Measurements from ENCODE around the gene C12orf50. TPM values are rescaled to one million over a fixed set of nuclear protein-coding genes. Genes with fewer than 3 reads are reported as not detected.
"Not testable (repeated sequence)": the region's sequence is repeated elsewhere in the genome, so short reads cannot be mapped to it uniquely, and the experiment has no call there.

Gene C12orf50
- total and polyA plus RNA-seq, 2 experiments from 2014 or later: 0.03 TPM; not detected in 1

DNA sequence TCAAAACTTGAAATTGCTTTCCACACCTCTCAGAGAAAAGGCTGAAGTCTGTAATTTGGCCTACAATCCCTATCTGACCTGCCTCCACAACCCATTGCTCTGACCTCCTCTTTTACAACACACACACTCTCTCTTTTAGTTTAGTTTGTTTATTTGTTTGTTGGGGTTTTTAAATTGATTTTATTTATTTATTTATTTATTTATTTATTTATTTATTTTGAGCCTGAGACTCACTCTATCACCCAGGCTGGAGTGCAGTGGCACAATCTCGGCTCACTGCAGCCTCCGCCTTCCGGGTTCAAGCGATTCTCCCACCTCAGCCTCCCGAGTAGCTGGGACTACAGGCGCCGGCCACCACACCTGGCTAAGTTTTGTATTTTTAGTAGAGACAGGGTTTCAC is 75.2 kb downstream of the C12orf50 start:
- H3K4me3 ChIP-seq; H3K27me3 Mint-ChIP-seq (ENCODE audit: insufficient read depth, low read depth, poor library complexity); H4K20me1 ChIP-seq (replicated peaks; ENCODE audit: insufficient read depth); H3K79me2 ChIP-seq (replicated peaks; ENCODE audit: insufficient read depth); H3K27ac Mint-ChIP-seq; H3K4me1 Mint-ChIP-seq; H3K36me3 Mint-ChIP-seq (ENCODE audit: low read depth); H3K4me2 ChIP-seq; H3K9me3 Mint-ChIP-seq; H3F3A ChIP-seq (replicated peaks; ENCODE audit: low read depth); ATAC-seq; H3K27me3 ChIP-seq (ENCODE audit: insufficient read depth); H2AFZ ChIP-seq; H3K4me3 Mint-ChIP-seq; H3K27ac ChIP-seq (ENCODE audit: low read depth); H3K36me3 ChIP-seq (ENCODE audit: insufficient read depth); H3K9me2 ChIP-seq (ENCODE audit: insufficient read depth); DNase-seq (ENCODE audit: low spot score); H3K4me1 ChIP-seq (ENCODE audit: insufficient read depth): not testable (repeated sequence)

GRCh38 chr12:87953256-87953860 is 75.8 kb downstream of the C12orf50 start:
- H4K20me1 ChIP-seq (replicated peaks; ENCODE audit: insufficient read depth): no peaks in the 10 kb centered on the region

DNA sequence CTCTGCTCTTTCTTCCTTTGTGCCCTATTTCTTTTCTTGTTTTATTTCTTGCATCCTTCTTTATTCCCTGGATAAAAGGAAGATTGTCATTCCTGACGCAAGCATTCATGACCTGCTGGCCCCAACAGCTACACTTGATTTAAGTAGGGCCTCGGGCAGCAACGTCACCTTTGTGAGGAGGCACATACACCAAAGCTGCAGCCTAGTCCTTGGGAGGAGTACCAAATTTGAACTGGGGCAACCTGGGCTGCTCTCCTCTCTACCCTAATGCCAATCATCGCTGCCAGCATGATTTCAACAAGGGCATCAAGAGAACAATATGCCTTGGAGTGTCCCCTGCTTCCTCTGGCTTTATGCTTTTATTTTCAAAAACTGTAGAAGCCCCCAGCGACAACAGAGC is 76.4 kb downstream of the C12orf50 start:
- no peaks in the 10 kb centered on the region for H3K79me2 ChIP-seq (replicated peaks; ENCODE audit: insufficient read depth)
- H3K27ac ChIP-seq (ENCODE audit: low read depth): no peak overlapping the region
- Mint-ChIP-seq H3K27me3 (ENCODE audit: insufficient read depth, low read depth, poor library complexity) (no peaks in the 10 kb centered on the region), H3K4me3 (no peak overlapping the region), H3K36me3 (ENCODE audit: low read depth) (no peaks in the 10 kb centered on the region), H3K9me3 (no peaks in the 10 kb centered on the region; the same call in 1 of the 3 replicates), H3K4me1 (peaks cover 6% of the 10 kb centered on the region; the same call in 2 of the 3 replicates), H3K27ac (no peak overlapping the region; the same call in 1 of the 2 replicates)
- ATAC-seq (peak; percentile 54; the same call in 2 of the 3 replicates), DNase-seq (ENCODE audit: low spot score) (peak; percentile 22)
- H2AFZ ChIP-seq: 0 out of 2 replicates have a peak overlapping the region, but pooled peaks have one; percentile 12
- H3F3A ChIP-seq (replicated peaks; ENCODE audit: low read depth): no peaks in the 10 kb centered on the region
- H3K4me1 ChIP-seq (ENCODE audit: insufficient read depth): peaks cover 5% of the 10 kb centered on the region; the same call in 1 of the 2 replicates
- H4K20me1 ChIP-seq (replicated peaks; ENCODE audit: insufficient read depth): no peaks in the 10 kb centered on the region
- H3K4me2 ChIP-seq: no peak overlapping the region
- H3K9me2 ChIP-seq (ENCODE audit: insufficient read depth): no peaks in the 10 kb centered on the region
- H3K4me3 ChIP-seq: no peak overlapping the region
- no peaks in the 10 kb centered on the region for H3K36me3 ChIP-seq (ENCODE audit: insufficient read depth)
- no peaks in the 10 kb centered on the region for H3K27me3 ChIP-seq (ENCODE audit: insufficient read depth)
- TF ChIP-seq POLR2AphosphoS5 (IDR thresholded peaks at IDR 0.05; ENCODE audit: low read depth) (no peak), NANOG (IDR thresholded peaks at IDR 0.05; ENCODE audit: borderline replicate concordance) (no peak), REST (IDR thresholded peaks at IDR 0.05; ENCODE audit: unreplicated experiment) (no peak), JUNB (IDR thresholded peaks at IDR 0.05; ENCODE audit: unreplicated experiment) (no peak), ETS1 (IDR thresholded peaks at IDR 0.05) (no peak)
- TF ChIP-seq, protein P1, sequence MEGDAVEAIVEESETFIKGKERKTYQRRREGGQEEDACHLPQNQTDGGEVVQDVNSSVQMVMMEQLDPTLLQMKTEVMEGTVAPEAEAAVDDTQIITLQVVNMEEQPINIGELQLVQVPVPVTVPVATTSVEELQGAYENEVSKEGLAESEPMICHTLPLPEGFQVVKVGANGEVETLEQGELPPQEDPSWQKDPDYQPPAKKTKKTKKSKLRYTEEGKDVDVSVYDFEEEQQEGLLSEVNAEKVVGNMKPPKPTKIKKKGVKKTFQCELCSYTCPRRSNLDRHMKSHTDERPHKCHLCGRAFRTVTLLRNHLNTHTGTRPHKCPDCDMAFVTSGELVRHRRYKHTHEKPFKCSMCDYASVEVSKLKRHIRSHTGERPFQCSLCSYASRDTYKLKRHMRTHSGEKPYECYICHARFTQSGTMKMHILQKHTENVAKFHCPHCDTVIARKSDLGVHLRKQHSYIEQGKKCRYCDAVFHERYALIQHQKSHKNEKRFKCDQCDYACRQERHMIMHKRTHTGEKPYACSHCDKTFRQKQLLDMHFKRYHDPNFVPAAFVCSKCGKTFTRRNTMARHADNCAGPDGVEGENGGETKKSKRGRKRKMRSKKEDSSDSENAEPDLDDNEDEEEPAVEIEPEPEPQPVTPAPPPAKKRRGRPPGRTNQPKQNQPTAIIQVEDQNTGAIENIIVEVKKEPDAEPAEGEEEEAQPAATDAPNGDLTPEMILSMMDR (conservative IDR thresholded peaks at IDR 0.05; ENCODE audit: low read depth in 2 of 2): no peak

More at GRCh38 chr12:87953256-87953860, 75.8 kb downstream of the C12orf50 start:
- Mint-ChIP-seq H3K27ac (no peak overlapping the region), H3K4me1 (peaks cover 6% of the 10 kb centered on the region; the same call in 2 of the 3 replicates), H3K27me3 (ENCODE audit: insufficient read depth, low read depth, poor library complexity) (no peaks in the 10 kb centered on the region), H3K4me3 (no peak overlapping the region), H3K9me3 (no peaks in the 10 kb centered on the region; the same call in 1 of the 3 replicates), H3K36me3 (ENCODE audit: low read depth) (no peaks in the 10 kb centered on the region)
- Histone ChIP-seq H3K4me1 (ENCODE audit: insufficient read depth) (peaks cover 5% of the 10 kb centered on the region; the same call in 1 of the 2 replicates), H2AFZ (no peak overlapping the region), H3K27me3 (ENCODE audit: insufficient read depth) (no peaks in the 10 kb centered on the region), H3K4me2 (no peak overlapping the region), H3K36me3 (ENCODE audit: insufficient read depth) (no peaks in the 10 kb centered on the region), H3F3A (replicated peaks; ENCODE audit: low read depth) (no peaks in the 10 kb centered on the region), H3K79me2 (replicated peaks; ENCODE audit: insufficient read depth) (no peaks in the 10 kb centered on the region), H3K4me3 (no peak overlapping the region), H3K9me2 (ENCODE audit: insufficient read depth) (no peaks in the 10 kb centered on the region), H3K27ac (ENCODE audit: low read depth) (no peak overlapping the region)
- peak; percentile 71 for DNase-seq (ENCODE audit: low spot score)
- no peak for TF ChIP-seq EZH2phosphoT487 (IDR thresholded peaks at IDR 0.05; ENCODE audit: unreplicated experiment)
- TF ChIP-seq, protein P1 (conservative IDR thresholded peaks at IDR 0.05; ENCODE audit: low read depth in 2 of 2): peak; percentile 80 to 82
- peak; percentile 73 for ATAC-seq
